GM10248 (cell line): Measurements from ENCODE around the gene FTO.

Source experiments
- CTCF ChIA-PET: fragments of 300-600 bp; sonication (Branson Sonifier 250); formaldehyde crosslinking; extraction: SDS; loops from one replicate; lab custom pipeline; 2021; ENCODE audit warnings: antibody characterized with exemption; lab: Yijun Ruan, JAX
- POLR2A ChIA-PET: fragments of 350-650 bp; sonication (Branson Sonifier 250); formaldehyde crosslinking; extraction: SDS; loops from one replicate; lab custom pipeline; 2020; ENCODE audit warnings: antibody characterized with exemption; lab: Yijun Ruan, JAX
- DNase-seq: peaks from one replicate; pipeline ENCODE4 v3.0.0; 2012; ENCODE audit errors: extremely low spot score
- TF ChIP-seq, protein P1 (sequence below): IDR thresholded peaks from 2 replicates; pipeline ENCODE4 v1.5.1; 2012; ENCODE audit warnings: mild to moderate bottlenecking, low read depth; ENCODE audit errors: extremely low read depth, missing control alignments, control extremely low read depth

Gene FTO

DNA sequence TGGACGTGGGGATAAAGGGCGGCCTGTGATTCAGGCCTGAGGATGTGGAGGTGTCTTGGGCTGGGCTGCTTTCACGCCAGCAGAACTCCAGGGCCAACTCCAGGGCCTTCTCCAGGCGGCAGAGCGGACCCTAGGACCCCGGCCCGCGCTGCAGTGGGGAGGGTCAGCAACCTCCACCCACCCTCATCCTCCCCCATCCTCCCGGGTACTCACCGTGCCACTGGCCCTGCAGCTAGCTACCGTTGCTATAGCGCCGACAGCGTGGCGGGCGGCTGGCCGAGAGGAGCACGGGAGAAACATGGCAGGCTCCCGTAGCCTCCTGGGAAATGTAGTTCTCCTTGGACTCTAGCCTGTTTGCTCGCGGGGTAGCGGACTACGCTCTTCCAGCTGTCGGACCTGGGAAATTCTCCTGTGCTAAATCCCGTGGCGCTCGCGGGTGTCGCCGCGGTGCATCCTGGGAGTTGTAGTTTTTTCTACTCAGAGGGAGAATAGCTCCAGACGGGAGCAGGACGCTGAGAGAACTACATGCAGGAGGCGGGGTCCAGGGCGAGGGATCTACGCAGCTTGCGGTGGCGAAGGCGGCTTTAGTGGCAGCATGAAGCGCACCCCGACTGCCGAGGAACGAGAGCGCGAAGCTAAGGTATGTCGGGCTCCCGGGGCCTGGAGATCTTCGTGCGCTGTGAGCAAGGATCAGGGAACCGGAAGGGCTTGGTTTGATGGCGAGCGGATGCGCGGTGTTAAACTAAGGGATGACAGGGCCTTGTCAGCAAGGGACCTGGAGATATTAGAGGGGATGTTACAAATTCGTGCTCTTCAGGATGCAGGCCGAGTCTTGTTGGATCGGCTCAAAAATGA lies at the start of gene FTO, which contains the start of gene RPGRIP1L:
FTO (plus strand) TSS at position 567 of the 855 bp plus-strand sequence.
RPGRIP1L (minus strand) TSS at position 270 of the 855 bp plus-strand sequence. CDS start 3,136 bp downstream, outside the sequence.
- CTCF ChIA-PET = interaction anchor here (0.8 to 1.4 kb wide), 4 partner anchors 13 to 73 kb away, joined by 3 to 7 read pairs (median 3); no protein-coding TSS in a partner anchor
- POLR2A ChIA-PET = interaction anchor here (0.6 kb wide), 1 partner anchor 496 kb away, joined by 3 read pairs; no protein-coding TSS in a partner anchor

DNA sequence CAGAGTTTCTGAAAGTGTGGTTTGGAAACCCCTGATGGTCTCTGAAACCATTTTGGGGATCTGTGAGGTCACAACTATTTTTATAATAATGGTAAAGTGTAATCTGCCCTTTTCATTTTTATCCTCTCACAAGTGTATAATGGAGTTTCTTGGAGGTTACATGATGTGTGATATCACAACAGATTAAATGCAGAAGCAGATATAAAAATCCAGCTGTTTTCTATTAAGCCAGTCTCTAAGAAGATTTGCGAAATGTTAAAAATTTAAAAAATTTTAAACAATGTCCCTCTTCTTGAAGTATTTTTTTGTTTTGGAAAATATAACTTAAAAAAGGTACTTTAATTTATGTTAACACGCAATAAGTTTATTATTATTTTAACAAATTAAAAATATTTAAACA lies 49.0 kb upstream of the FTO start:
- CTCF ChIA-PET = interaction anchor here (1.4 kb wide), 1 partner anchor 75 kb away, joined by 4 read pairs; no protein-coding TSS in a partner anchor
- no peak for DNase-seq
- POLR2A ChIA-PET = no interaction called here
- TF ChIP-seq, protein P1, sequence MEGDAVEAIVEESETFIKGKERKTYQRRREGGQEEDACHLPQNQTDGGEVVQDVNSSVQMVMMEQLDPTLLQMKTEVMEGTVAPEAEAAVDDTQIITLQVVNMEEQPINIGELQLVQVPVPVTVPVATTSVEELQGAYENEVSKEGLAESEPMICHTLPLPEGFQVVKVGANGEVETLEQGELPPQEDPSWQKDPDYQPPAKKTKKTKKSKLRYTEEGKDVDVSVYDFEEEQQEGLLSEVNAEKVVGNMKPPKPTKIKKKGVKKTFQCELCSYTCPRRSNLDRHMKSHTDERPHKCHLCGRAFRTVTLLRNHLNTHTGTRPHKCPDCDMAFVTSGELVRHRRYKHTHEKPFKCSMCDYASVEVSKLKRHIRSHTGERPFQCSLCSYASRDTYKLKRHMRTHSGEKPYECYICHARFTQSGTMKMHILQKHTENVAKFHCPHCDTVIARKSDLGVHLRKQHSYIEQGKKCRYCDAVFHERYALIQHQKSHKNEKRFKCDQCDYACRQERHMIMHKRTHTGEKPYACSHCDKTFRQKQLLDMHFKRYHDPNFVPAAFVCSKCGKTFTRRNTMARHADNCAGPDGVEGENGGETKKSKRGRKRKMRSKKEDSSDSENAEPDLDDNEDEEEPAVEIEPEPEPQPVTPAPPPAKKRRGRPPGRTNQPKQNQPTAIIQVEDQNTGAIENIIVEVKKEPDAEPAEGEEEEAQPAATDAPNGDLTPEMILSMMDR = no peak

More for the DNA sequence above, at the start of gene FTO, which contains the start of gene RPGRIP1L:
- TF ChIP-seq, protein P1 = no peak
- peak; percentile 95 for DNase-seq

DNA sequence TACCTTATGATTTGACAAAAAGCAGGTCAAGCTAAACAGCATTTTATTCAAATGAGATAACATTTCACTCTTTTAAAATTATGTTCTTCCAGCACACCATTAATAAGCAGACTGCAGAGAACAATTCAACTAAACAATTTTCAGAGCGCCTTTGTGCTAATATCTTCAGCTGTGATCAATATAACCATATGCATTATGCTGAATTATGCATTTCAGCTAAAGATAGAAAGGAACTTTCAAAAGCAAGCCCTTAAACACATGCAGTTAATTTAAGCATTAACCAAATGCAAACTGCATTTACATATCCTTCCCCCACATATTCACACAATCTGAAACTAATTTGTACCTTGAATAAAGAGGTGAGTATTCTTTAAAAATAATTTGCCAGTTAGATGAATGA lies 41.9 kb upstream of the FTO start:
- POLR2A ChIA-PET = no interaction called here

DNA sequence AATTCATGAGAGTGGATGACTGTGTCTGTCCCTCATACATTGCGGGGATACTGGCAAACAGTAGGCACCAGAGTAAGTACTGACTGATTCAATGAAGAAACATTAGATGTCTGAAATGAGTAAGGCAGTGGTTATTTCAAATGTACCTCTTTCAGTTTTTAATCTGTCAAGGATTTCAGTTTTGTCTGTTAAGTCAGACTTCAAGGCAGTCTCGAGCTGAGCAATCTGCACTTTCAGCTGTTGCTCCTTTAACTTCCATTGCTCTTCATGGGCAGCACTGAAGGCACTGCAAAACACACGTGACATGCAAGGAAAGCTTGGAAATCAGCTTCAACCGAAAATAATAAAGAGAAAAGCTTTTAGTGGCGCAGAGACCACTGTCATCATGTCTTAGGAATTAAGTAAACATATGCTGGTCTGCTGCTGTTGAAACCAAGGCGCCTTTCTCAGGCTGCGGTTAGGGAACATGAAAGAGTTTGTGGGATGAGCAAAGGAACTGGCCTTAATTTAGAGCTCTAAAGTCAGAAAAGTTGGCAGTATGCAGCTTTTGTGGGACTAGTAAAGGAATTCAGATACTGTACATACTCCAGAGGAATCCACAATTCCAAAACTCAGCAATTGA lies 39.1 kb upstream of the FTO start:
- POLR2A ChIA-PET = no interaction called here
- TF ChIP-seq, protein P1 = no peak
- CTCF ChIA-PET = no interaction called here
- DNase-seq = no peak

More for the DNA sequence above, 41.9 kb upstream of the FTO start:
- CTCF ChIA-PET = interaction anchor here (1.2 kb wide), 1 partner anchor 112 kb away, joined by 3 read pairs; no protein-coding TSS in a partner anchor
- TF ChIP-seq, protein P1 = no peak
- no peak for DNase-seq

DNA sequence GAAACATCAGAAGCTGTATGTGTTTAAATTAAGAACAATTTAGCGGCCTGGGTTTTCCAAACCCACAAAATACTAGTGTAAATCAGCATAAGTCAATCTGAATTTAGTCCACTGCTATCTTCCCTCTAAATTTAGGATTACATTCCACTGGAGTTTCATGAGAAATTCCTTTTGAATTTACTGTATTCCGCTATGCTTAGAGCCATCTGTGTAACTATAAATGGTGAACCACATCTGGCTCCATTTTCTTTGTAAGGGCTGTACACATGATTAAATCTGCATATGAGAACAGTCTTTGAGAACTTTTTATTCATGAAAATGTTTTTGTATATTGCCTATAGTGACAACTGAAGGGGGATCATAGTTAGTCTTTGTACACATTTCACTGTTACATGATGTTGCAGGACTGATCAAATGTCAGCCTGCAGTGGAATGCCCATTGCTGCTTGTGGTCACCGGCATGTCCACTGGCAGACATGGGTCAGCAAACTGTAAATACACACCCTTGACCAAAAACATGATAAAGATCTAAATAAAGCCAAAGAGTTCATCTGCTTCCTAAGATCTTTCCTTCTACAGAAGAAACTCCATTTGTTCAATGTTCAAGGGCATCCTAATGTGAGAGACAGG lies 37.1 kb upstream of the FTO start:
- no peak for DNase-seq
- POLR2A ChIA-PET = no interaction called here
- CTCF ChIA-PET = no interaction called here
- TF ChIP-seq, protein P1 = no peak

DNA sequence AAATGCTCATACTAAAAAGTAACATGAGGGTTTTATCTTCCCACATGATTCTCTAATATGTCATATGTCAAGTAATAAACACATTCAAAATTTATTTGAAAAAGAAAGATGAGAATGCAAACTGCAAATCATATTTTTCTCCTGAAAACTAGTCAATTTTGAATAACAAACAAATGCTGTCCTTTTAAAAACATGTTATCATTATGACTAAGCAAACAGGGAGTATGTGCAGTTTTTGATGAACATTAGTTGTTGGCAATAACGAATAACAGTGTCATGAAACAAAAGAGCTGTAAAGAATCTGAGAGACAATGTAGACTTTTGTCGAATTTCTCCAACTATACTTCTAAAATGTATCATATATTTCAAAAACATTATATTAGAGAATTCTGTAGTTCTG lies 35.1 kb upstream of the FTO start:
- TF ChIP-seq, protein P1 = no peak
- POLR2A ChIA-PET = no interaction called here
- DNase-seq = no peak
- CTCF ChIA-PET = no interaction called here
